ENCODE results near the gene ILF3.

Gene ILF3

GRCh38 chr19:10653732-10654609, at the start of gene ILF3:
Gene ILF3 (plus strand): TSS chr19:10654346. CDS start chr19:10670606, 16,260 bp downstream.
- DNase-seq (ENCODE audit: low spot score): peak; percentile 98

- DNase-seq (ENCODE audit: low spot score): no peak
Observed at GRCh38 chr19:10604460-10604980, 49.6 kb upstream of the ILF3 start.

GRCh38 chr19:10611907-10612306, 42.2 kb upstream of the ILF3 start:
- no peak for DNase-seq (ENCODE audit: low spot score)

- no peak for DNase-seq (ENCODE audit: low spot score)
Observed at GRCh38 chr19:10612499-10613119, 41.5 kb upstream of the ILF3 start.

- DNase-seq (ENCODE audit: low spot score): no peak
Observed at GRCh38 chr19:10615429-10616023, 38.6 kb upstream of the ILF3 start.

GRCh38 chr19:10617409-10618121, 36.6 kb upstream of the ILF3 start:
- peak; percentile 87 for DNase-seq (ENCODE audit: low spot score)

- no peak for DNase-seq (ENCODE audit: low spot score)
Observed at GRCh38 chr19:10618846-10619245, 35.3 kb upstream of the ILF3 start.

- no peak for DNase-seq (ENCODE audit: low spot score)
Observed at GRCh38 chr19:10620786-10621185, 33.4 kb upstream of the ILF3 start.

- DNase-seq (ENCODE audit: low spot score): no peak
Observed at GRCh38 chr19:10621966-10622365, 32.2 kb upstream of the ILF3 start.

- no peak for DNase-seq (ENCODE audit: low spot score)
Observed at GRCh38 chr19:10624585-10624984, 29.6 kb upstream of the ILF3 start.

- peak; percentile 91 for DNase-seq (ENCODE audit: low spot score)
Observed at GRCh38 chr19:10625003-10625761, 29.0 kb upstream of the ILF3 start, which contains the start of gene SLC44A2. Gene SLC44A2 (plus strand): TSS chr19:10625553. CDS start chr19:10625634, 81 bp downstream.

GRCh38 chr19:10625762-10626138, 28.4 kb upstream of the ILF3 start:
- no peak for DNase-seq (ENCODE audit: low spot score)

- DNase-seq (ENCODE audit: low spot score): no peak
Observed at GRCh38 chr19:10631874-10632273, 22.3 kb upstream of the ILF3 start.

- DNase-seq (ENCODE audit: low spot score): no peak
Observed at GRCh38 chr19:10634430-10634829, 19.7 kb upstream of the ILF3 start.

- no peak for DNase-seq (ENCODE audit: low spot score)
Observed at GRCh38 chr19:10634963-10635362, 19.2 kb upstream of the ILF3 start.

- no peak for DNase-seq (ENCODE audit: low spot score)
Observed at GRCh38 chr19:10636304-10636972, 17.7 kb upstream of the ILF3 start.

- no peak for DNase-seq (ENCODE audit: low spot score)
Observed at GRCh38 chr19:10637894-10638293, 16.3 kb upstream of the ILF3 start.

- no peak for DNase-seq (ENCODE audit: low spot score)
Observed at GRCh38 chr19:10639836-10640235, 14.3 kb upstream of the ILF3 start.

GRCh38 chr19:10640361-10640760, 13.8 kb upstream of the ILF3 start:
- no peak for DNase-seq (ENCODE audit: low spot score)

- DNase-seq (ENCODE audit: low spot score): no peak
Observed at GRCh38 chr19:10641248-10641647, 12.9 kb upstream of the ILF3 start.

All from hepatic stellate cell (primary cell).